ENCODE measurements around the gene C3orf18.

C3orf18 gene

GRCh38 chr3:50551054-50551659 is 16.4 kb downstream of the C3orf18 start:
- no peak for DNase-seq (ENCODE audit: low read depth in 2 of 2)

GRCh38 chr3:50550079-50550736 is 17.3 kb downstream of the C3orf18 start:
- peak; percentile 51 to 69 for DNase-seq (ENCODE audit: low read depth in 2 of 2)

GRCh38 chr3:50549226-50549625 is 18.3 kb downstream of the C3orf18 start:
- DNase-seq (ENCODE audit: low read depth in 2 of 2) = no peak

GRCh38 chr3:50545781-50546180 is 21.8 kb downstream of the C3orf18 start:
- no peak for DNase-seq (ENCODE audit: low read depth in 2 of 2)

- peak in 1 of 2 donors; percentile 55 for DNase-seq (ENCODE audit: low read depth in 2 of 2)
These were observed 25.1 kb downstream of the C3orf18 start for GRCh38 chr3:50542177-50543034.

GRCh38 chr3:50539356-50540286 is 27.9 kb downstream of the C3orf18 start:
- no peak for DNase-seq (ENCODE audit: low read depth in 2 of 2)

GRCh38 chr3:50537421-50538129 is 30.0 kb downstream of the C3orf18 start:
- no peak for DNase-seq (ENCODE audit: low read depth in 2 of 2)

- no peak for DNase-seq (ENCODE audit: low read depth in 2 of 2)
These were observed 30.9 kb downstream of the C3orf18 start for GRCh38 chr3:50536471-50537180.

GRCh38 chr3:50534681-50535330 is 32.7 kb downstream of the C3orf18 start:
- DNase-seq (ENCODE audit: low read depth in 2 of 2) = no peak

- no peak for DNase-seq (ENCODE audit: low read depth in 2 of 2)
These were observed 33.6 kb downstream of the C3orf18 start for GRCh38 chr3:50533807-50534461.

- DNase-seq (ENCODE audit: low read depth in 2 of 2) = no peak
These were observed 34.2 kb downstream of the C3orf18 start for GRCh38 chr3:50533316-50533715.

- DNase-seq (ENCODE audit: low read depth in 2 of 2) = no peak
These were observed 35.4 kb downstream of the C3orf18 start for GRCh38 chr3:50532062-50532705.

- no peak for DNase-seq (ENCODE audit: low read depth in 2 of 2)
These were observed 36.3 kb downstream of the C3orf18 start for GRCh38 chr3:50531201-50531600.

- DNase-seq (ENCODE audit: low read depth in 2 of 2) = no peak
These were observed 37.3 kb downstream of the C3orf18 start for GRCh38 chr3:50530001-50530970.

- peak; percentile 62 to 68 for DNase-seq (ENCODE audit: low read depth in 2 of 2)
These were observed 41.6 kb downstream of the C3orf18 start for GRCh38 chr3:50525987-50526386.

- no peak for DNase-seq (ENCODE audit: low read depth in 2 of 2)
These were observed 42.2 kb downstream of the C3orf18 start for GRCh38 chr3:50525191-50525910.

GRCh38 chr3:50524746-50525145 is 42.8 kb downstream of the C3orf18 start:
- no peak for DNase-seq (ENCODE audit: low read depth in 2 of 2)

All from stimulated activated CD8-positive, alpha-beta memory T cell treated with anti-CD3 and anti-CD28 coated beads, Interleukin-2, amount 100 ng/mL, for 48 hours (primary cell).